Gastroesophageal sphincter (tissue), 4 donors: ENCODE results near the gene MYH14. TPM values are rescaled to one million over a fixed set of nuclear protein-coding genes. Genes with fewer than 3 reads are reported as not detected.

Source experiments
- ATAC-seq: fragments of 150-250 bp; one replicate; pipeline ENCODE4 v1.9.1; 2016; ENCODE audit warnings: mild to moderate bottlenecking, moderate library complexity
- H3K27ac ChIP-seq, 4 donors: fragments of 200-600 bp; sonication (generic) in 3 of 4; 1 replicate in 3 of 4; 2 replicates in 1 of 4; pipeline ENCODE4 v1.5.1; 2016 to 2019
- H3K27me3 ChIP-seq: fragments of 200-600 bp; sonication (generic); one replicate; pipeline ENCODE4 v1.5.1; 2019
- H3K36me3 ChIP-seq, 2 donors: fragments of 200-600 bp; sonication (generic); one replicate each; pipeline ENCODE4 v1.5.1; 2019; ENCODE audit warnings: control low read depth in 1 of 2
- H3K4me1 ChIP-seq, 3 donors: fragments of 200-600 bp; sonication (generic); 1 replicate in 2 of 3; 2 replicates in 1 of 3; pipeline ENCODE4 v1.5.1; 2016 to 2019; ENCODE audit warnings: control low read depth in 2 of 3
- H3K4me3 ChIP-seq, 2 donors: fragments of 200-600 bp; sonication (generic); one replicate each; pipeline ENCODE4 v1.5.1; 2019; ENCODE audit warnings: mild to moderate bottlenecking in 1 of 2, moderate library complexity in 1 of 2
- H3K9me3 ChIP-seq, 3 donors: fragments of 200-600 bp; sonication (generic); one replicate each; pipeline ENCODE4 v1.5.1; 2017 to 2019; ENCODE audit warnings: control low read depth in 2 of 3
- CTCF ChIP-seq, 4 experiments: fragments of 200-600 bp in 2 of 4; fragments of 450-650 bp in 2 of 4; sonication (generic) in 1 of 4; IDR thresholded peaks; one replicate each; pipeline ENCODE4 v1.5.1; 2017 to 2019; ENCODE audit warnings: antibody characterized with exemption in 4 of 4, mild to moderate bottlenecking in 2 of 4, moderate library complexity in 2 of 4
- EP300 ChIP-seq: sonication (generic); formaldehyde crosslinking; IDR thresholded peaks from one replicate; pipeline ENCODE4 v1.6.1; 2017; ENCODE audit warnings: antibody characterized with exemption, mild to moderate bottlenecking
- POLR2A ChIP-seq, 2 donors: fragments of 450-650 bp; IDR thresholded peaks; one replicate each; pipeline ENCODE4 v1.6.1; 2017; ENCODE audit warnings: antibody characterized with exemption in 2 of 2, mild to moderate bottlenecking in 2 of 2, moderate library complexity in 1 of 2
- POLR2AphosphoS5 ChIP-seq: sonication (generic); formaldehyde crosslinking; IDR thresholded peaks from one replicate; pipeline ENCODE4 v1.6.1; 2017; ENCODE audit warnings: antibody characterized with exemption
- WGBS, 2 donors: methylation state at CpG; one replicate each; pipeline ENCODE4 v1.1.5; 2018; ENCODE audit warnings: low coverage in 1 of 2; 5-methylcytosine and 5-hydroxymethylcytosine counted together
- total RNA-seq, 4 donors: library from RNA; depleted of rRNA; stranded (reverse); fragments of >200 nt; gene quantifications; one replicate each; pipeline ENCODE4 v1.1.0, GENCODE V29; 2016

MYH14 gene
- total RNA-seq, 4 donors from 2014 or later, result 3.5 to 10.0 (median 6.1) TPM

GRCh38 chr19:50239921-50240590, 36.6 kb downstream of the MYH14 start:
- no peak for ATAC-seq
- Histone ChIP-seq H3K27me3 (peaks cover 33% of the 10 kb centered on the region), H3K4me1 (no peaks in the 10 kb centered on the region), H3K36me3 (no peaks in the 10 kb centered on the region), H3K9me3 (no peaks in the 10 kb centered on the region), H3K4me3 (no peak overlapping the region), H3K27ac (no peak overlapping the region)
- TF ChIP-seq POLR2A (IDR thresholded peaks at IDR 0.05) (no peak), EP300 (no peak), CTCF (IDR thresholded peaks at IDR 0.05) (no peak), POLR2AphosphoS5 (no peak)
- WGBS, 2 donors, result 70 to 72% methylated on average over 6 to 7 of the region's 11 CpGs

- ATAC-seq, result no peak
- no peaks in the 10 kb centered on the region for H3K4me1 ChIP-seq
- H3K4me3 ChIP-seq, result no peak overlapping the region
- peaks cover 29% of the 10 kb centered on the region for H3K27me3 ChIP-seq
- no peaks in the 10 kb centered on the region for H3K36me3 ChIP-seq
- 77 to 83% methylated on average over 6 of the region's 6 CpGs for WGBS, 2 donors
- H3K9me3 ChIP-seq, result peaks cover 0 to 8% (median 0%) of the 10 kb centered on the region in 3 donors
- TF ChIP-seq EP300, result no peak
- no peak for TF ChIP-seq POLR2A (IDR thresholded peaks at IDR 0.05)
- no peak for TF ChIP-seq POLR2AphosphoS5
- TF ChIP-seq CTCF (IDR thresholded peaks at IDR 0.05), result no peak
- no peak overlapping the region for H3K27ac ChIP-seq
These were observed 39.2 kb downstream of the MYH14 start for GRCh38 chr19:50242581-50242980.

GRCh38 chr19:50244695-50245094, 41.3 kb downstream of the MYH14 start:
- H3K4me3 ChIP-seq, result no peak overlapping the region
- WGBS, 2 donors, result 62% methylated on average over 8 of the region's 9 CpGs; no CpG with 5 or more reads in 1 of the 2 donors
- peaks cover 0 to 8% (median 0%) of the 10 kb centered on the region in 3 donors for H3K9me3 ChIP-seq
- H3K27ac ChIP-seq, result no peak overlapping the region
- no peak for ATAC-seq
- H3K36me3 ChIP-seq, result no peaks in the 10 kb centered on the region
- TF ChIP-seq POLR2A (IDR thresholded peaks at IDR 0.05), result no peak
- no peak for TF ChIP-seq EP300
- TF ChIP-seq CTCF (IDR thresholded peaks at IDR 0.05), result no peak
- no peak for TF ChIP-seq POLR2AphosphoS5
- H3K27me3 ChIP-seq, result peaks cover 23% of the 10 kb centered on the region
- no peaks in the 10 kb centered on the region for H3K4me1 ChIP-seq

- Histone ChIP-seq H3K4me1 (no peaks in the 10 kb centered on the region), H3K27ac (no peak overlapping the region), H3K4me3 (no peak overlapping the region), H3K27me3 (peaks cover 22% of the 10 kb centered on the region), H3K36me3 (peaks cover 0 to 24% of the 10 kb centered on the region in 2 donors), H3K9me3 (peaks cover 0 to 26% (median 0%) of the 10 kb centered on the region in 3 donors)
- ATAC-seq, result no peak
- 89 to 100% methylated on average over 3 to 4 of the region's 10 CpGs for WGBS, 2 donors
- TF ChIP-seq POLR2A (IDR thresholded peaks at IDR 0.05) (no peak), POLR2AphosphoS5 (no peak), CTCF (IDR thresholded peaks at IDR 0.05) (no peak), EP300 (no peak)
These were observed 45.0 kb downstream of the MYH14 start for GRCh38 chr19:50248413-50248812.

GRCh38 chr19:50248826-50249225, 45.4 kb downstream of the MYH14 start:
- Histone ChIP-seq H3K36me3 (peaks cover 0 to 27% of the 10 kb centered on the region in 2 donors), H3K27ac (no peak overlapping the region), H3K9me3 (peaks cover 0 to 30% (median 0%) of the 10 kb centered on the region in 3 donors), H3K4me1 (no peaks in the 10 kb centered on the region), H3K27me3 (peaks cover 22% of the 10 kb centered on the region), H3K4me3 (no peak overlapping the region)
- ATAC-seq, result no peak
- TF ChIP-seq POLR2AphosphoS5 (no peak), CTCF (IDR thresholded peaks at IDR 0.05) (no peak), POLR2A (IDR thresholded peaks at IDR 0.05) (no peak), EP300 (no peak)
- WGBS, 2 donors, result 87% methylated on average over 19 of the region's 19 CpGs; no CpG with 5 or more reads in 1 of the 2 donors
